Dermis blood vessel endothelial cell (primary cell): Measurements from ENCODE around the gene TMSB15C. TPM values are rescaled to one million over a fixed set of nuclear protein-coding genes. Genes with fewer than 3 reads are reported as not detected.
"Not testable (repeated sequence)": the region's sequence is repeated elsewhere in the genome, so short reads cannot be mapped to it uniquely, and the experiment has no call there.

Experiments used
- DNase-seq: peaks from one replicate; pipeline ENCODE4 v3.0.0; 2010
- total RNA-seq: library from RNA; depleted of rRNA; stranded (reverse); fragments of >200 nt; gene quantifications from 2 replicates; pipeline ENCODE4 v1.2.3, GENCODE V29; 2014

Gene TMSB15C
- total RNA-seq: 2.3 and 4.3 TPM in 2 replicates

- not testable (repeated sequence) for DNase-seq
Observed at GRCh38 chrX:104075778-104076445, at the start of gene TMSB15C. TSS of gene TMSB15C (minus strand) at chrX:104076236.

GRCh38 chrX:104122829-104123228 is 46.8 kb upstream of the TMSB15C start:
- DNase-seq: peak; percentile 38

DNA sequence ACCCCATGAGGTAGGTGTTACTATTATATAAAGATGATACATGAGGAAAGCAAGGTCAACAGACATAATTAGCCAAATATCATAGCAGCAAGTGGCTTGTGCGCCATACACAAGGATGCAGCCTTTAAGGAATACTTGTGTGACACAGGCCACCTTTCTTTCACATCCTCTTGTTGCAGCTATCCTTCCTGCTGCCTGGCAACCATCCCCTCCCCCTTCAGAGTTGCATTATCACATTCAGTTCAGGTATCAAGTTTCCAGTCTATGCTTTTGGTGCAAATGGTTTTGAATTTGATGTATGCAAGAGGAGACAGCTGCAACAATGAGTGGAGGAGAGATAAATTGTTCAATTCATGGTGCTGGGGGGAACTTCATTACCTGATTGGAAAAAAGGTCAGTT is 42.7 kb upstream of the TMSB15C start:
- no peak for DNase-seq

DNA sequence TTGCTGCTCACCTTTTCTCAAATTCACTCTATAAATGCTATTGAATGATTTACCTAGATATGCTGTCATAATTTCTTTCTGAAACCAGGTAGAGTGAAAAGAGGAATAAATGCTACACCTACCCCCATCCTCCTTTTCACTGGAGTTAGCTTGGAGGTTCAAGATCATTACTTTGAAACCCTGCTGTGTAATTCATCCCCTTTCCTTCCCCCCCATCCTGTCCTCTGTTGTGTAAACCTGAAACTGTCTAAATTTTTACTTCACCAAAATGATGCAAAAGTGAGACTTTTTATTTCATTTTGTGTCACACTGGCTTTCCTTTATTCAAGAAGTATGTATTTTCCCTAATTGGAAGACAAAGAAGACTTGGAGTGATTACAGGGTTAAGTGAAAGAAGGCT is 41.7 kb upstream of the TMSB15C start:
- DNase-seq: no peak

GRCh38 chrX:104113222-104113965 is 37.4 kb upstream of the TMSB15C start:
- peak; percentile 65 for DNase-seq

- DNase-seq: peak; percentile 71
Observed at GRCh38 chrX:104112326-104112951, 36.4 kb upstream of the TMSB15C start, which contains the start of gene ZCCHC18. TSS of gene ZCCHC18 (plus strand) at chrX:104112523. CDS start at chrX:104114112, 1,589 bp downstream.

DNA sequence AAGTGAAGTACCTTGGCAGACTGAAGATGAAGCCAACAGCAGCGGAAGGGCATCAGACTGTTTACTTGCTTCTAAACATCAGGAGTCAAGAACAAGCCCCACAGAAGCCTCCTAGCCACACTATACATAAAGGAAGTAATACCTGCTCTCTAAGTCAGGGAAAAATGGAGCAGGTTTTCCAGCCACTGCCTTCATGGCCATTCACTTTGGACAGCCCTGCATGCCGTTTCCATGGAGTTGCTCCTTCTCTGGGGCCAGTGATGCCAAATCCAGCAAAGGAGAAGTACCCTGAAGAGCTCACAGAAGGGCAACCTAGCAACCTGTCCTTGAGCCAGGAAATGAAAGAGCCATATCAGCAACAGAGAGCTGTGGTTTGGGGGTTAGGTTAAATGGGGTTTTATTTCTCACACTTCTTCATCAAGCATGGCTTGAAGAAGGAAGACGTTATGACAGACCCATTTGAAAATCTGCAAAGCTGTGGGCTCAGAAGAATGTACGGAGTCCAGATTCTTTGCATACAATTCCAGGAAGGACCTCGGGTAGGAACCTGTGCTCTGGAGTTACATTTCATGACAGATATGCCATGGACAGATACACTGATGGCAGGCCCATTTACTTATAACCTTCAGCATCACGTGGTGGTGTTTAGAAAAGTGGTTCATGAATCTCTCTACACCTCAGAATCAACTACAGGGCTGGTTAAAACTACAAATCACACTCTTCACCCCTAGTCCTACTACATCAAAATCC is 34.6 kb upstream of the TMSB15C start:
- DNase-seq: not testable (repeated sequence)

DNA sequence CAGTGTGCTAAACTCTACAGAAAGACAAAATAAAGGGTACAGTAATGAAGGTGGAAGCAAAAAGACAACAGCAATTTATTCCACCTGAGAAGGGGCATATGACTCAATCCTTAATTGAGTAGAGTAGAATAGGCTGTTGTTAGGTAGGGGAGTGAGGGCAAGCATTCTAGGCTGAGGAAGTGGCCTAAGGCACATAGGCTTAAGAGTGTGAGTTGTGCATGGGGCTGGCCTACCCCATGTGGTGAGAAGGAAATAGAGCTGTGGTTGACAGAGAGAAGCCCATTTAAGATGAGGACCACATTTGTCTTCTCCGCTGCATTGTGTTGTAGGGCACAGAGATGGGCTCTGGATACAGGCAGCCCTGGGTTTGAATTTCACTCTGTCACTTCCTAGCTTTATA is 32.9 kb upstream of the TMSB15C start:
- DNase-seq: no peak

GRCh38 chrX:104105330-104106262 is 29.6 kb upstream of the TMSB15C start:
- no peak for DNase-seq

GRCh38 chrX:104104676-104105075 is 28.6 kb upstream of the TMSB15C start:
- DNase-seq: no peak

- DNase-seq: no peak
Observed at GRCh38 chrX:104098919-104099318, 22.9 kb upstream of the TMSB15C start.

DNA sequence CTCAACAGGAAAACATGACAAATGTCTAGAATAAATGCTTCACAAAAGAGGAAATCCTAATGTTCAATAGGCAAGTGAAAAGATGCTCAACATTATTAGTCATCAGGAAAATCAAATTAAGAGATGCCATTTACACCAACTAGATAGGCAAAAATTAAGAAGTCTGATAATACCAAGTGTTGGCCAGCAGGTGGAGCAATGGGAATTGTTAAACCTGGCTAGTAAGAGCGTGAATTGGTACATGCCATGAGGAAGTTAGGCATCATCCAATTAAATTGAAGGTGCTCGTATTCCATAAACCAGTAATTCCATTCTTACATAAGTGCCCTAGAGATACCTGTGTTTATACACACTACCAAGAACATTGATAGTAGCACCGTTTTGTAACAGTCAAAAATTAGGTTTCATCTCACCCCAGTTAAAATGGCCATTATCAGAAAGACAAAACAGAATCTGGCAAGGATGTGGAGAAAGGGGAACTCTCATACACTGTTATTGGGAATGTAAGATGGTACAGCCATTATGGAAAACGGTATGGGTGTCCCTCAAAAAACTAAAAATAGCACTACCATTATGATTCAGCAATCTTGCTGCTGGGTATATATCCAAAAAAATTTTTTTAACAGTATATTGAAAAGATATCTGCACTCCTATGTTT is 22.2 kb upstream of the TMSB15C start:
- peak; percentile 84 for DNase-seq

- DNase-seq: no peak
Observed at GRCh38 chrX:104085919-104086318, 9.9 kb upstream of the TMSB15C start.

DNA sequence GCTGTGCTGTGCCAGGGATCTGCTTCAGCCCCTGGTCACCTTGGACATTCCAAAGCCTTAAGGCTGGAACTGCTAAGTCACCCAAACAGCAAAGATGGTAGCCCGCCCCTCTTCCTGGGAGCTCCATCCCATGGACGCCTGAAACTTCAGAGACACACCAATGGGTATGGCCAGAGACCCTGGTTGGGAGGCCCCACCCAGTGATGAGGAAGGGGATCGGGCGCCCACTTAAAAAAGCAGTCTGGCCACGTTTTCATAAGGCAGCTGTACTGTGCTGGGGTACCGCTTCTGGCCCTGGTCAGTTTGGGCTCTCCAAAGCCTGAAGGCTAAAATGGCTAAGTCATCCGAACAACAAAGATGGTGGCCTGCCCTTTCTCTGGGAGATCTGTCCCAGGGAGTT is 9.4 kb upstream of the TMSB15C start:
- no peak for DNase-seq

GRCh38 chrX:104084534-104085277 is 8.7 kb upstream of the TMSB15C start:
- DNase-seq: no peak

- DNase-seq: no peak
Observed at GRCh38 chrX:104084063-104084462, 8.0 kb upstream of the TMSB15C start.

DNA sequence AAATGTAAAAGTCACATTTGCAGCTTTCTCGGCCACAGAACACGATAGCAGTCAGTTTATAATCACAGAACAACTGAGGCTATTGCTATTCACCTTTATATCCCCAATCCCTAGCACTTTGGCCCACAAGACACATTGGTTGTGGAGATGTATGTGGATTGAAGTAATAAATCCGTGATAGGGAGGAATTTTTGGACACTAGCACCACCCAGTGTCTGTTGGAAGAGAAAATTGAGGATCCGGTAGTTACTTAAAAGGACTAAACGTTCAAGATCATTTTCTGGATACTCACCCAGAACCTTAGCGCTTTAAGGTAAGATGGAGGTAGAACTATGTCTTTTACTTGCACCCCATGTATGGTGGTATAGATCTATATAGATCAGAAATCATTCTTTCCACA is 1.8 kb upstream of the TMSB15C start:
- DNase-seq: not testable (repeated sequence)

- not testable (repeated sequence) for DNase-seq
Observed at GRCh38 chrX:104062636-104063035, 13.4 kb downstream of the TMSB15C start.

DNA sequence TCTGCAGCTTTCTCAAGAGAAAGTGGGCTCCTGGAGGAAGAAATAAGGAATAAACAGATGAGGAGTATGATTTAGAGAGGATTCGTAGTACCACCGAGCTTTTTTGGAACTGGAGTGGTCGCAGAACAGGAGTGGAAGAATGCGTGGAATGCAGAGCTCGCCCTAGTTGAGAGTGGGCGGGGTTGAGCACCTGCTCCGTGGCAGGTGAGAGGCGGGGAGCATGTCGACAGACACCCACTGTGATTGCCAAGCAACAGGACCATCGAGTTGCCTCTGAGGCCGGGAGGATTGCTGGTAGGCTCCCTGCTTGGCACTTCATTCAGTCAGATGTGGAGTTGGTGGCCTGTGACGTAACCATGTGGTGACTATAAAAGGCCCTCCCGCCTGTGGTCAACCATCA is 21.1 kb downstream of the TMSB15C start:
- not testable (repeated sequence) for DNase-seq

DNA sequence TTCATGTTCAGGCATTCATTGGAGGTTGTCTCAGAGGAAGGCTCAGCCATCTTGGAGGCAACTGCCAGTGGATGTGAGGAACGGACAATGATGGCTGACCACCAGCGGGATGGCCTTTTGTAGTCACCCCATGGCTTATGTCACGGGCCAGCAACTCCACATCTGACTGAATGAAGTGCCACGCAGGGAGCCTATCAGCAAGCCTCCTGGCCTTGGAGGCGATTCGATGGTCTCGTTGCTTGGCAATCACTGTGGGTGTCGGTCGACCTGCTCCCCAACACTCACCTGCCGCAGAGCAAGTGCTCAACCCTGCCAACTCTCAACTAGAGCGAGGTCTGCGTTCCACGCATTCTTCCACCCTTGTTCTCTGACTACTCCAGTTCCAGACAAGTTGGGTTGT is 28.9 kb downstream of the TMSB15C start:
- DNase-seq: no peak
